Keratinocyte (primary cell): ENCODE data around the gene NLRP6. TPM values are rescaled to one million over a fixed set of nuclear protein-coding genes. Genes with fewer than 3 reads are reported as not detected.

Experiments used
- DNase-seq: peaks from one replicate; pipeline ENCODE4 v3.0.0-alpha.2; 2011; ENCODE audit warnings: low read depth, missing footprints, low spot score
- FAIRE-seq: peaks from 2 replicates; lab custom pipeline; 2011; peaks lifted over from hg19 to GRCh38; lab: Jason Lieb, UNC
- H2AFZ ChIP-seq: 2 replicates; pipeline ENCODE4 v1.6.0; 2012; ENCODE audit warnings: low read length, control low read depth, inconsistent platforms; ENCODE audit not compliant: control insufficient read depth
- H3K27ac ChIP-seq: 2 replicates; pipeline ENCODE4 v1.5.1; 2011; ENCODE audit warnings: low read length; ENCODE audit not compliant: control insufficient read depth, insufficient read depth
- H3K27me3 ChIP-seq: 3 replicates; pipeline ENCODE4 v1.6.0; 2011; ENCODE audit warnings: low read length; ENCODE audit not compliant: control insufficient read depth, insufficient read depth; ENCODE audit errors: extremely low read depth
- H3K36me3 ChIP-seq, 2 experiments: 2 replicates in 1 of 2; 3 replicates in 1 of 2; pipeline ENCODE4 v1.5.1; 2011; ENCODE audit warnings: low read length in 2 of 2, mild to moderate bottlenecking in 1 of 2; ENCODE audit not compliant: control insufficient read depth in 2 of 2, insufficient read depth in 2 of 2; ENCODE audit errors: extremely low read depth in 1 of 2
- H3K4me1 ChIP-seq: 3 replicates; pipeline ENCODE4 v1.5.1; 2011; ENCODE audit warnings: low read length; ENCODE audit not compliant: control insufficient read depth, insufficient read depth; ENCODE audit errors: extremely low read depth
- H3K4me2 ChIP-seq: 3 replicates; pipeline ENCODE4 v1.6.0; 2011; ENCODE audit warnings: low read depth, low read length; ENCODE audit not compliant: control insufficient read depth, insufficient read depth; ENCODE audit errors: extremely low read depth
- H3K4me3 ChIP-seq, 3 experiments: fragments of 200-600 bp in 1 of 3; sonication (generic) in 1 of 3; 2 replicates in 2 of 3; 3 replicates in 1 of 3; pipeline ENCODE4 v1.5.1; 2011 to 2016; ENCODE audit warnings: low read length in 3 of 3, mild to moderate bottlenecking in 3 of 3, control low read depth in 2 of 3, inconsistent platforms in 1 of 3, low read depth in 1 of 3, mixed read lengths in 1 of 3, mixed run types in 1 of 3, moderate library complexity in 1 of 3; ENCODE audit not compliant: control insufficient read depth in 2 of 3, insufficient read depth in 2 of 3; ENCODE audit errors: extremely low read depth in 1 of 3
- H3K79me2 ChIP-seq: 2 replicates; pipeline ENCODE4 v1.6.0; 2012; ENCODE audit warnings: low read length; ENCODE audit not compliant: control insufficient read depth, insufficient read depth
- H3K9ac ChIP-seq: 3 replicates; pipeline ENCODE4 v1.6.0; 2011; ENCODE audit warnings: low read length; ENCODE audit not compliant: control insufficient read depth, insufficient read depth; ENCODE audit errors: extremely low read depth
- H3K9me1 ChIP-seq: 3 replicates; pipeline ENCODE4 v1.6.0; 2011; ENCODE audit warnings: low read length; ENCODE audit not compliant: control insufficient read depth, insufficient read depth; ENCODE audit errors: extremely low read depth
- H3K9me3 ChIP-seq: 2 replicates; pipeline ENCODE4 v1.5.1; 2012; ENCODE audit warnings: low read depth, low read length; ENCODE audit not compliant: control insufficient read depth
- H4K20me1 ChIP-seq: 3 replicates; pipeline ENCODE4 v1.6.0; 2011; ENCODE audit warnings: low read length; ENCODE audit not compliant: control insufficient read depth, insufficient read depth; ENCODE audit errors: extremely low read depth
- CTCF ChIP-seq, 3 experiments: IDR thresholded peaks in 1 of 3; conservative IDR thresholded peaks in 1 of 3; optimal IDR thresholded peaks in 1 of 3; 2 replicates in 2 of 3; 3 replicates in 1 of 3; pipeline versions ENCODE3 to v1.5.1; 2011; ENCODE audit warnings: low read length in 3 of 3, mild to moderate bottlenecking in 3 of 3, moderate library complexity in 2 of 3, control low read depth in 1 of 3, inconsistent platforms in 1 of 3; ENCODE audit not compliant: insufficient read depth in 2 of 3; ENCODE audit errors: extremely low read depth in 1 of 3
- EZH2 ChIP-seq: IDR thresholded peaks from one replicate; pipeline ENCODE4 v1.6.1; 2012; ENCODE audit warnings: inconsistent platforms, mild to moderate bottlenecking, low read length, moderate library complexity
- dilution Hi-C: fragments of 300-500 bp; cut with MboI; formaldehyde crosslinking; loops from one replicate; pipeline ENCODE4 v1.7.0; 2020; ENCODE audit warnings: low sequenced_read_pairs; ENCODE audit not compliant: extremely low pct_ligation_motif_present
- polyA plus RNA-seq, 5 experiments: library from polyadenylated mRNA; depleted of rRNA in 3 of 5; stranded (reverse) in 3 of 5; stranded (forward) in 1 of 5; unstranded in 1 of 5; fragments of >200 nt; gene quantifications; 1 replicate in 1 of 5; 2 replicates in 3 of 5; 3 replicates in 1 of 5; pipeline versions ENCODE4 v1.2.1 to v1.2.3, GENCODE V29; 2011 to 2012; ENCODE audit warnings: missing spikeins in 2 of 5, low read depth in 1 of 5, low replicate concordance in 1 of 5

Gene NLRP6
- polyA plus RNA-seq, 1 donor (not counting 4 experiments of a cell fraction or from before 2014, with no cell fraction given), result not detected

DNA sequence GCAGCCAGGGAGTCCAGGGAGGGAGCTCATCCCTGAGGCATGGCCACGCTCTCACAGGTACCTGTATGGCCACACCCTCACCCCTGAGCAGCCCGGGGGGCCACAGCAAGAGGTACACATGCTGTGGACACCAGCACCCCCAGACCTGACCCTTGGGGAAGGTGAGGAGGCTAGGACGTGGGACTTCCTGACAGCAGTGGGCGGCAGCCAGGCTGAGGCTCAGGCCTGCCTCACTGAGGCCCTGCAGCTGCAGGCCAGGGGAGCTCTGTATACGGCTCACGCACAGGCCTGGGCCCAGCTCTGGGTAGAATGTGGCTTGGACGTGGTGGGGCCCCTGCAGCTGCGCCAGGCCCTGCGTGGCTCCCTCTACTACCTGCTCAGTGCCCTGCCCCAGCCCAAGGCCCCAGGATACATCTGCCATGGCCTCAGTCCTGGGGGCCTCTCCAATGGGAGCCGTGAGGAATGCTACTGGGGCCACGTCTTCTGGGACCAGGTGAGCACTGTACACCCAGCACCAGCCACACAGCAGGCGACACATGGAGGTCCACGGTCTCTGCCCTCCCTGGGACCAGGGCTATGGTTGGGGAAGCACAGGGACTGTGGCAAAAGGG lies 12.5 kb downstream of the NLRP6 start:
- Histone ChIP-seq H3K9ac (no peak overlapping the region), H2AFZ (no peak overlapping the region), H3K4me1 (peaks cover 7% of the 10 kb centered on the region), H3K4me2 (no peak overlapping the region), H4K20me1 (no peaks in the 10 kb centered on the region), H3K27me3 (peaks cover 27% of the 10 kb centered on the region), H3K9me3 (no peaks in the 10 kb centered on the region), H3K9me1 (no peaks in the 10 kb centered on the region), H3K27ac (no peak overlapping the region), H3K79me2 (no peaks in the 10 kb centered on the region), H3K36me3 (no peaks in the 10 kb centered on the region), H3K4me3 (no peak overlapping the region)
- TF ChIP-seq CTCF (optimal IDR thresholded peaks at IDR 0.05 in 1 of 3, IDR thresholded peaks at IDR 0.05 in 1 of 3, conservative IDR thresholded peaks at IDR 0.05 in 1 of 3; ENCODE audit: extremely low read depth in 1 of 3, insufficient read depth in 2 of 3, low read length in 3 of 3) (no peak), EZH2 (no peak)
- dilution Hi-C loops, result no loop called here
- DNase-seq (no peak), FAIRE-seq (no peak)

- FAIRE-seq, result no peak
- no peak overlapping the region for H3K4me2 ChIP-seq
- peaks cover 7% of the 10 kb centered on the region for H3K4me1 ChIP-seq
- H3K9me3 ChIP-seq, result no peaks in the 10 kb centered on the region
- H3K27ac ChIP-seq, result no peak overlapping the region
- H4K20me1 ChIP-seq, result no peaks in the 10 kb centered on the region
- no peak for DNase-seq
- peaks cover 21% of the 10 kb centered on the region for H3K27me3 ChIP-seq
- H3K36me3 ChIP-seq, result no peaks in the 10 kb centered on the region
- no peaks in the 10 kb centered on the region for H3K9me1 ChIP-seq
- dilution Hi-C loops, result no loop called here
- no peak overlapping the region for H3K4me3 ChIP-seq
- H3K9ac ChIP-seq, result no peak overlapping the region
- TF ChIP-seq CTCF (optimal IDR thresholded peaks at IDR 0.05 in 1 of 3, IDR thresholded peaks at IDR 0.05 in 1 of 3, conservative IDR thresholded peaks at IDR 0.05 in 1 of 3; ENCODE audit: extremely low read depth in 1 of 3, insufficient read depth in 2 of 3, low read length in 3 of 3), result no peak
- no peak for TF ChIP-seq EZH2
- H2AFZ ChIP-seq, result no peak overlapping the region
- H3K79me2 ChIP-seq, result no peaks in the 10 kb centered on the region
Measured at GRCh38 chr11:291281-292210, 13.3 kb downstream of the NLRP6 start.
